HEK293T (cell line): Measurements from ENCODE around the gene NOP53.
"Not testable (repeated sequence)": the region's sequence is repeated elsewhere in the genome, so short reads cannot be mapped to it uniquely, and the experiment has no call there.

Source experiments
- FOXA1 ChIP-seq: fragments of 450-650 bp; IDR thresholded peaks from 2 replicates; pipeline ENCODE4 v1.6.1; 2016; ENCODE audit warnings: mild to moderate bottlenecking
- FOXM1 ChIP-seq: fragments of 450-650 bp; IDR thresholded peaks from 2 replicates; pipeline ENCODE4 v1.6.1; 2017; ENCODE audit warnings: mild to moderate bottlenecking, borderline replicate concordance
- LEF1 ChIP-seq: fragments of 450-650 bp; IDR thresholded peaks from 2 replicates; pipeline ENCODE4 v1.6.1; 2017; ENCODE audit warnings: mild to moderate bottlenecking, borderline replicate concordance
- SUZ12 ChIP-seq: fragments of 450-650 bp; IDR thresholded peaks from 2 replicates; pipeline ENCODE4 v1.6.1; 2016; ENCODE audit warnings: mild to moderate bottlenecking

- not testable (repeated sequence) for TF ChIP-seq FOXM1, SUZ12, FOXA1, LEF1
These were observed 26.8 kb upstream of the NOP53 start for GRCh38 chr19:47718415-47719046.
